ENCODE data around the gene CSNK2A3. TPM values are rescaled to one million over a fixed set of nuclear protein-coding genes. Genes with fewer than 3 reads are reported as not detected.
"Not testable (repeated sequence)": the region's sequence is repeated elsewhere in the genome, so short reads cannot be mapped to it uniquely, and the experiment has no call there.

Gene CSNK2A3
- total and polyA plus RNA-seq, 7 experiments from 2014 or later: 0.46 to 1.6 (median 0.66) TPM

DNA sequence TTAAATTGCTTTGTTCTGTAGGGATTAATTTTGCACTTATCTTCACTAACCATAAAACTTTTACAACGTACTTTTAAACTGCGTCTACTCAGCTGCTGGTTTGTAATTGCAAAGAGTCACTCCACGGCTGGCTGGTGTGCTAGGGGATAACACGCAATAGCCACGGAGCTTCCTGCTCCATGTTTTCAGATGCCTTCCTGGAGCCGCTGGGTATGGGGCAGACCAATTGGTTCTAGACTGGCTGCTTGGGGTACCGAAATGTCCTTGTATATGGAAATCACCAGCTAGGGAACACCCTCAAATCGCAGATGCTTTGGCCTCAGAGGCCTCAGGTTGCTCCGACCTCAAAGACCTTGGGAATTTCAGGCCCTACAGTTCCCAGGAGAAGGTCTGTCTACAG, 3.8 kb upstream of the CSNK2A3 start:
- no peaks in the 10 kb centered on the region for H3K4me1 ChIP-seq (ENCODE audit: control insufficient read depth in 2 of 2, insufficient read depth in 2 of 2, low read length in 2 of 2)
- no peak for DNase-seq
- Mint-ChIP-seq H3K27me3 (peaks cover 2 to 35% (median 24%) of the 10 kb centered on the region in 5 donors), H3K27ac (no peak overlapping the region), H3K36me3 (no peaks in the 10 kb centered on the region), H3K9me3 (peaks cover 0 to 1% (median 0%) of the 10 kb centered on the region in 11 donors), H3K4me1 (no peaks in the 10 kb centered on the region), H3K4me3 (no peak overlapping the region)
- intact Hi-C loops (cut with micrococcal nuclease): no loop called here
- no peak overlapping the region for H3K4me3 ChIP-seq (ENCODE audit: low read length)
- H3K9me3 ChIP-seq (ENCODE audit: control insufficient read depth in 2 of 3, low read length in 3 of 3): no peaks in the 10 kb centered on the region
- no peak overlapping the region for H3K27ac ChIP-seq (ENCODE audit: low read depth, low read length)
- no peaks in the 10 kb centered on the region for H3K36me3 ChIP-seq (ENCODE audit: control insufficient read depth in 2 of 3, insufficient read depth in 3 of 3, low read length in 3 of 3)
- ChIA-PET POLR2A (no interaction called here), CTCF (no interaction called here)
- H3K27me3 ChIP-seq (ENCODE audit: control insufficient read depth in 2 of 2, insufficient read depth in 2 of 2, low read length in 2 of 2): no peaks in the 10 kb centered on the region
- ATAC-seq: no peak

- H3K27me3 ChIP-seq (ENCODE audit: control insufficient read depth in 2 of 2, insufficient read depth in 2 of 2, low read length in 2 of 2); H3K9me3 Mint-ChIP-seq; H3K27ac ChIP-seq (ENCODE audit: low read depth, low read length); CTCF ChIA-PET; H3K27ac Mint-ChIP-seq; H3K4me3 ChIP-seq (ENCODE audit: low read length); H3K36me3 ChIP-seq (ENCODE audit: control insufficient read depth in 2 of 3, insufficient read depth in 3 of 3, low read length in 3 of 3); H3K4me1 ChIP-seq (ENCODE audit: control insufficient read depth in 2 of 2, insufficient read depth in 2 of 2, low read length in 2 of 2); intact Hi-C loops (cut with micrococcal nuclease); DNase-seq; H3K4me3 Mint-ChIP-seq; ATAC-seq; H3K36me3 Mint-ChIP-seq; H3K9me3 ChIP-seq (ENCODE audit: control insufficient read depth in 2 of 3, low read length in 3 of 3); H3K4me1 Mint-ChIP-seq: not testable (repeated sequence)
- POLR2A ChIA-PET: interaction anchor here (0.7 kb wide), 1 partner anchor 314 kb away, joined by 3 read pairs; no protein-coding TSS in a partner anchor
- peaks cover 0 to 20% (median 6%) of the 10 kb centered on the region in 5 donors for H3K27me3 Mint-ChIP-seq
These were observed 1.2 kb downstream of the CSNK2A3 start for GRCh38 chr11:11351851-11352250.

DNA sequence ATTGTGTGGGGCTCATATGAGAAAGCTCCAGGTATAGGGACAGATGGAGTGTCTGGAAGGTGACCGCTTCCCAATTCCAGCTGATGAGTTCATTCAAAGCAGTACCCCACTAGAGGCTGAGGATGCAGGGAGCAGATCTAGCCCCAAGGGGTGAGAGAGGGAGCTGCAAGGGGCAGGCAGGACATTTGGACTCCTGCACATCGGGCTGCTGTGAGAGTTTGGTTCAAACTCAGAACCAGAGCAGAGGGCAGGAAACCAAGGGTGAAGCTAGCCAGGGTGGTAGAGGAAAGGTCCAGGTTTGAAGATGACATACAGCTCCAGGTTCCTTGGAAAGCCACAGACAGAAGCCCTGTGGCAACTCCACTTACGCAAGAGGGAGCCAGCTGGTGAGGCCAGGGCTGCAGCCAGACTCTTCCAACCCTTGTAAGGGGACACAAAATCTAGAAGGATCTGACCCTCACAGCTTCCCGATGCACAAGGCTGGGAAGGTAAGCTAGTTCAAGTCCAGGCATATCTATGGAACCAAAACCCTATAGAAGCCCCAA, 1.9 kb downstream of the CSNK2A3 start:
- no peak for ATAC-seq
- H3K4me3 ChIP-seq (ENCODE audit: low read length): no peak overlapping the region
- H3K9me3 Mint-ChIP-seq: no peaks in the 10 kb centered on the region
- no peak for DNase-seq
- no peaks in the 10 kb centered on the region for H3K36me3 Mint-ChIP-seq
- H3K36me3 ChIP-seq (ENCODE audit: control insufficient read depth in 2 of 3, insufficient read depth in 3 of 3, low read length in 3 of 3): no peaks in the 10 kb centered on the region
- peaks cover 0 to 15% (median 6%) of the 10 kb centered on the region in 5 donors for H3K27me3 Mint-ChIP-seq
- H3K9me3 ChIP-seq (ENCODE audit: control insufficient read depth in 2 of 3, low read length in 3 of 3): no peaks in the 10 kb centered on the region
- H3K4me1 ChIP-seq (ENCODE audit: control insufficient read depth in 2 of 2, insufficient read depth in 2 of 2, low read length in 2 of 2): no peaks in the 10 kb centered on the region
- H3K27ac Mint-ChIP-seq: no peak overlapping the region
- H3K4me3 Mint-ChIP-seq: no peak overlapping the region
- H3K4me1 Mint-ChIP-seq: no peaks in the 10 kb centered on the region
- no peaks in the 10 kb centered on the region for H3K27me3 ChIP-seq (ENCODE audit: control insufficient read depth in 2 of 2, insufficient read depth in 2 of 2, low read length in 2 of 2)
- intact Hi-C loops (cut with micrococcal nuclease): no loop called here
- ChIA-PET POLR2A (no interaction called here), CTCF (no interaction called here)
- no peak overlapping the region for H3K27ac ChIP-seq (ENCODE audit: low read depth, low read length)

DNA sequence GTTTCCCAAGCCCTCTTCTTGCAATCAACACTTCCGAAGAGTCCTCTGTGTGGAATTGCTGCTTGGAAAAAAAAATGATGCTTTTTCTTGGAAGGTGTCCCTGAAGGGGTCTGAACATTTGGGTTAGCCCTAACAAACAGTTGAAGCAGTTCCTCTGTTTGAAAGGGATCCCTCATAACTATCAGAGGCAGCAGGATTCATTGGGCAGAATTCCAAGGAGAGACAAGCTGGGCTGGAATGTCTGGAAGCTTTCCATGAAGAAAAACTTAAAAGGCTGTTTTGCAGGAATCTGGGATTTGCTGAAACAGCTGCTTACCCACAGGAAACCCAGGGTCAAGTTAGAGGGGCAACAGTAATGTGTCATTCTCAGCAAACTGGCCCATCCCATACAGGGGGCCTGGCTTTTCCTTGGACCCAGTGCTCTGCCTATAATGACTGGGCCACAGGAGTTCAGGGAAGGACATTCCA, 3.1 kb downstream of the CSNK2A3 start:
- ATAC-seq (no peak), DNase-seq (no peak)
- Mint-ChIP-seq H3K27ac (no peak overlapping the region), H3K4me1 (no peaks in the 10 kb centered on the region), H3K36me3 (no peaks in the 10 kb centered on the region), H3K27me3 (peaks cover 0 to 15% (median 6%) of the 10 kb centered on the region in 5 donors), H3K4me3 (no peak overlapping the region), H3K9me3 (no peaks in the 10 kb centered on the region)
- intact Hi-C loops (cut with micrococcal nuclease): no loop called here
- H3K27me3 ChIP-seq (ENCODE audit: control insufficient read depth in 2 of 2, insufficient read depth in 2 of 2, low read length in 2 of 2): no peaks in the 10 kb centered on the region
- H3K36me3 ChIP-seq (ENCODE audit: control insufficient read depth in 2 of 3, insufficient read depth in 3 of 3, low read length in 3 of 3): no peaks in the 10 kb centered on the region
- H3K27ac ChIP-seq (ENCODE audit: low read depth, low read length): no peak overlapping the region
- H3K9me3 ChIP-seq (ENCODE audit: control insufficient read depth in 2 of 3, low read length in 3 of 3): no peaks in the 10 kb centered on the region
- no peaks in the 10 kb centered on the region for H3K4me1 ChIP-seq (ENCODE audit: control insufficient read depth in 2 of 2, insufficient read depth in 2 of 2, low read length in 2 of 2)
- CTCF ChIA-PET: no interaction called here
- H3K4me3 ChIP-seq (ENCODE audit: low read length): no peak overlapping the region
- POLR2A ChIA-PET: no interaction called here

GRCh38 chr11:11349106-11349825, 3.8 kb downstream of the CSNK2A3 start:
- H3K9me3 Mint-ChIP-seq: no peaks in the 10 kb centered on the region
- no peaks in the 10 kb centered on the region for H3K27me3 ChIP-seq (ENCODE audit: control insufficient read depth in 2 of 2, insufficient read depth in 2 of 2, low read length in 2 of 2)
- no peak overlapping the region for H3K4me3 Mint-ChIP-seq
- intact Hi-C loops (cut with micrococcal nuclease): no loop called here
- H3K27me3 Mint-ChIP-seq: peaks cover 0 to 15% (median 7%) of the 10 kb centered on the region in 5 donors
- no peaks in the 10 kb centered on the region for H3K9me3 ChIP-seq (ENCODE audit: control insufficient read depth in 2 of 3, low read length in 3 of 3)
- H3K27ac Mint-ChIP-seq: no peak overlapping the region
- H3K4me3 ChIP-seq (ENCODE audit: low read length): no peak overlapping the region
- no peak overlapping the region for H3K27ac ChIP-seq (ENCODE audit: low read depth, low read length)
- ChIA-PET POLR2A (no interaction called here), CTCF (no interaction called here)
- H3K4me1 Mint-ChIP-seq: peaks cover 0 to under 1% (median 0%) of the 10 kb centered on the region in 7 donors
- ATAC-seq (no peak), DNase-seq (no peak)
- H3K4me1 ChIP-seq (ENCODE audit: control insufficient read depth in 2 of 2, insufficient read depth in 2 of 2, low read length in 2 of 2): no peaks in the 10 kb centered on the region
- H3K36me3 Mint-ChIP-seq: no peaks in the 10 kb centered on the region
- H3K36me3 ChIP-seq (ENCODE audit: control insufficient read depth in 2 of 3, insufficient read depth in 3 of 3, low read length in 3 of 3): no peaks in the 10 kb centered on the region

DNA sequence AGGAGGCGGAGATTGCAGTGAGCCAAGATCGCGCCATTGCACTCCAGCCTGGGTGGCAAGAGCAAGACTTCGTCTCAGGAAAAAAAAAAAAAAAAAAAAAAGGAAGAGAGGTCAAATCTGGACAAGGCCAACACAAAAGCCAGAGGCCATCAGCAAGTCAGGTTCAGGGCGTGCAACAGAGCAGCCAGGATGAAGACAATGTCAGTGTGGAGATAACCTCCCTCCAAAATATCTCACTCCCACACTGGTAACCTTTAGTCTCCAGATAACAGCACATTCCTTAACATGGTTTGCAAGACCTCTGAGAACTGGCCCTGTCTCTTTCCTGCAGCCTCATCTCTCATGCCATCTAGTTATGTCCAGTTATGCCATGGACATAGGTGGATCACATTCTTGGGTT, 4.7 kb downstream of the CSNK2A3 start:
- DNase-seq (no peak), ATAC-seq (no peak)
- Histone ChIP-seq H3K27me3 (ENCODE audit: control insufficient read depth in 2 of 2, insufficient read depth in 2 of 2, low read length in 2 of 2) (no peaks in the 10 kb centered on the region), H3K4me1 (ENCODE audit: control insufficient read depth in 2 of 2, insufficient read depth in 2 of 2, low read length in 2 of 2) (no peaks in the 10 kb centered on the region), H3K4me3 (ENCODE audit: low read length) (no peak overlapping the region), H3K27ac (ENCODE audit: low read depth, low read length) (no peak overlapping the region), H3K9me3 (ENCODE audit: control insufficient read depth in 2 of 3, low read length in 3 of 3) (no peaks in the 10 kb centered on the region), H3K36me3 (ENCODE audit: control insufficient read depth in 2 of 3, insufficient read depth in 3 of 3, low read length in 3 of 3) (no peaks in the 10 kb centered on the region)
- no peak overlapping the region for H3K27ac Mint-ChIP-seq
- CTCF ChIA-PET: no interaction called here
- POLR2A ChIA-PET: no interaction called here
- no peak overlapping the region for H3K4me3 Mint-ChIP-seq
- intact Hi-C loops (cut with micrococcal nuclease): no loop called here
- H3K36me3 Mint-ChIP-seq: no peaks in the 10 kb centered on the region
- no peaks in the 10 kb centered on the region for H3K9me3 Mint-ChIP-seq
- peaks cover 0 to 5% (median 0%) of the 10 kb centered on the region in 7 donors for H3K4me1 Mint-ChIP-seq
- H3K27me3 Mint-ChIP-seq: peaks cover 0 to 15% (median 10%) of the 10 kb centered on the region in 5 donors

- Histone ChIP-seq H3K9me3 (ENCODE audit: control insufficient read depth in 2 of 3, low read length in 3 of 3) (no peaks in the 10 kb centered on the region), H3K36me3 (ENCODE audit: control insufficient read depth in 2 of 3, insufficient read depth in 3 of 3, low read length in 3 of 3) (no peaks in the 10 kb centered on the region), H3K4me1 (ENCODE audit: control insufficient read depth in 2 of 2, insufficient read depth in 2 of 2, low read length in 2 of 2) (no peaks in the 10 kb centered on the region), H3K4me3 (ENCODE audit: low read length) (no peak overlapping the region), H3K27ac (ENCODE audit: low read depth, low read length) (no peak overlapping the region), H3K27me3 (ENCODE audit: control insufficient read depth in 2 of 2, insufficient read depth in 2 of 2, low read length in 2 of 2) (no peaks in the 10 kb centered on the region)
- Mint-ChIP-seq H3K36me3 (no peaks in the 10 kb centered on the region), H3K4me3 (no peak overlapping the region), H3K9me3 (no peaks in the 10 kb centered on the region), H3K27me3 (peaks cover 0 to 15% (median 10%) of the 10 kb centered on the region in 5 donors), H3K4me1 (peaks cover 0 to 5% (median 0%) of the 10 kb centered on the region in 7 donors), H3K27ac (no peak overlapping the region)
- intact Hi-C loops (cut with micrococcal nuclease): no loop called here
- DNase-seq (no peak), ATAC-seq (no peak)
- ChIA-PET CTCF (no interaction called here), POLR2A (no interaction called here)
These were observed 5.5 kb downstream of the CSNK2A3 start for GRCh38 chr11:11347592-11347991.
